GM18868 (cell line): ENCODE data around the gene NR3C2.
"Not testable (repeated sequence)": the region's sequence is repeated elsewhere in the genome, so short reads cannot be mapped to it uniquely, and the experiment has no call there.

ENCODE experiments used
- ATAC-seq: cut with Tn5 transposase; IDR thresholded peaks from one replicate; pipeline ENCODE4 v1.9.1; 2021; ENCODE audit warnings: mild to moderate bottlenecking, moderate library complexity; ENCODE audit not compliant: unreplicated experiment

NR3C2 gene

GRCh38 chr4:148323316-148323715 is 118.9 kb downstream of the NR3C2 start:
- ATAC-seq: not testable (repeated sequence)

DNA sequence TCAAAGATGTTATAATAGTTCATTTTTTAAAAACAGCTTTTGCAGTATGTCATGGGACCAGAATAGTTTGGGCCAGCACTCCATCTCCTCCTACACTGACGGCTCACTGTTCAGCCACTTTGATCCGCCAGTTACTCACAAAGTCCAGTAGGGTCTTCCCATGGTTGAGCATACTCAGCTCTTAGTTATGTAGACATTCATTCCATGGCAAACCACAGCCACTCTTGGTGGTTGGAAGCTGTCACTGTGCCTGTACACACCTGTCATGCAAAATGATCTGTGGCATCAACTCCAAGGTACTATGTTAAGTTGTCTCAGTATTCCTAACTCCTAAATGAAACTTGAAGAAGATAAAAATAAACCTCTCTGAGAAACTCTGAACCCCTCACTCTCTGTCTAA is 127.2 kb downstream of the NR3C2 start:
- no peak for ATAC-seq

GRCh38 chr4:148312956-148313490 is 129.2 kb downstream of the NR3C2 start:
- no peak for ATAC-seq

GRCh38 chr4:148311526-148311925 is 130.7 kb downstream of the NR3C2 start:
- no peak for ATAC-seq

DNA sequence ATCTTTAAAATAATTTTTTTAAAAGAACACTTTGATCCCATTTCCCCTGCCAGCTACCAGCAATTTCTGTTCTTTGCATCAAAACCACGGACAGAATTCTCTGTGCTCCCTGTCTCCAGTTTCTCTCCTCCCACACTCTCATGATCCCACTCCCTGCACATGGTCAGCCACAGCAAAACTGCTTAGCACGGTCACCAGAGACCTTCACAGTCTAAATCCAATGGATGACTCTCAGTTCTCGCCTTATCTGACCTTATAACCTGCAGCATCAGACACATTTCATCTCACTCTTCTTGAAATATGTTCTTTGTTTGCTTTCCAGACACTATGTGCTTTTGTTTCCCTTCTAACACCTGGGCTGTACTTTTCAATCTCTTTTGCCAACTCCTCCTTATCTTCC is 131.5 kb downstream of the NR3C2 start:
- no peak for ATAC-seq

DNA sequence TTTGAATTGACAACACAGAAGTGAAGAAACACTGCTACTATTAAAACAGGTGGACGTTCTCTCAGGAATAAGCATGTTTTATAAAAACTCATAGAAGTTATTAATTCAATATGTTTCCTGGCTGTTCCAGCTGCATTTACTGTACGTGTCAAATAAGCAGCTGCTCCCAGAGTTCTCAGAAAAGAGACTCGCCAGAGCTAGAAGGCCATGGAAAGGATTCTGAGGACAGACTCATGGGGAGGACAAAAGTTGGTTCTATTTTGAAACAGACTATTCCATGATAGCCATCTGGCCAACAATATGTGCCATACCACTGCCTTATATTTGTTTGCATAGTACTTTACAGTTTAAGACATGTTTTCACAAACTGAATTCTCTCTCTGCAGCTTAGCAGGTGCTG is 136.5 kb downstream of the NR3C2 start:
- ATAC-seq: no peak

DNA sequence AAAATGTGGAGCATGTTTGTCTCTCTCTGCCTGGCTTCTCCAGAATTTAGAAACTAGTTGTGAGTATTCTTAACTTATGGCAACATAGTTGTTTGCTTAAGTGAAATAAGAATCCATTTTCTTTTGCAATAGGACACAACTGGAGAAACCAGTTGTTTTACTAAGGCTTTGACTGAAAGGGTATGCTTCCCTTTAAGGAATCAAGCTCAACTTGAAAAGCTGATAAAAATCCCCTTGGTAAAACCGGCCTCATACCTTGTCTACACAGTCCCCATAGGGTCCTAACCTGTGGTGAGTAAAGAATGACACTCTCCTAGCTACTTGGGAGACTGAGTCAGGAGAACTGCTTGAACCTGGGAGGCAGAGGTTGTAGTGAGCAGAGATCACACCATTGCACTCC is 139.8 kb downstream of the NR3C2 start:
- ATAC-seq: no peak

- no peak for ATAC-seq
These were observed 141.3 kb downstream of the NR3C2 start for GRCh38 chr4:148300877-148301276.

DNA sequence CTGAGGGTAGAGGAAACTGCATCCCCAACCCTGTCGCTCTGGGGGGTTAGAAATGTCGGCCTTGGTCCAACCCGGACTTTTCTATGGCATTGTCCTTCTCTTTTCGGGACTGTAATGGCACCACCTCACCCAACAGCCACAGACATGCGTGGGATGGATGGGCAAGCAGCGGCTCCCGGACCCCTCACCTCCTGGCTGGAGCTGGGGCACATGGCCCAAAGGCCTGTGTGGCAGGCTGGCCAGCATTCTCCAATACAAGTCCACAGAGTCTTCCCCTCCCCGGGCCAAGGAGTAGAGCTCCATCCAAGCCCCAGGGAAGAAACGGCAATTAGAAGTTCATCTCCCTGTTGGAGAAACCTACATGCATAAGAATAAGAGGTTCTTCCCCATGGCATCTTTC is 142.9 kb downstream of the NR3C2 start:
- no peak for ATAC-seq

DNA sequence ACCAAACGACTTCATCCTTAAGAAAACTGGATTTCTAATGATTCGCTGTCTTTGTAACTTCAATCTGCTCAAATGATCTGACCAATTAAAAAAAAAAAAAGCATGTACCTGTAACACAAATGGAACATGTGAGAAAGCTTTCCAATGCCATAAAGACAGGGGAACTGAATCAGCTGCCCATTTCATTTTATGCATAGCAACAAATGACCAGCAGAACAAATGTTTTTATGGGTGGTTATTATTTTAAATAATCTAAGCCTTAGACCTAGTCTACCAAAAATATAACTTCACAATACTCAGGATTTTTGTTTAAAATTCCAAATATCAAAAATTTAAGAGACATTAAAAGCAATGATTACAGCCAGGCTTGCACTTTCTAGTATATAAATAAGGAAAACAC is 145.7 kb downstream of the NR3C2 start:
- no peak for ATAC-seq

GRCh38 chr4:148295642-148296041 is 146.6 kb downstream of the NR3C2 start:
- no peak for ATAC-seq

DNA sequence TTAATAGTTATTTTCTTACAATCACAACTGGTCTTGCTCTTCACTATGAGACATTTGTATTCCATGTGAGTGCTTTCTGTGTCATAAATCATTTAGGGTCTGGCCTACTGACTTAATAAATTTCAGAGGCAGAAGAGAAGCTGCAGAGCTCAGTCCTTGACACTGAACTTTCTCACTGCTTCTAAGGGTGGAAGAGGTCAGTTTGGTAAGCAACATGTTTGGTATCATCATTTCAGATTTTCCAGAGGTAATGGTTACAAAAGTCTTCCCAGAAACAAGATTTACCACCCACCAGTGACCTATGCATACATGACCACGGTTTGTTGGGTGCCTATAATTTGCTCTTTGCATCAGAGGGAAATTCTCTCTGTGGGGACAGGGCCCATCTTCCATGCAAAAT is 148.6 kb downstream of the NR3C2 start:
- ATAC-seq: no peak

DNA sequence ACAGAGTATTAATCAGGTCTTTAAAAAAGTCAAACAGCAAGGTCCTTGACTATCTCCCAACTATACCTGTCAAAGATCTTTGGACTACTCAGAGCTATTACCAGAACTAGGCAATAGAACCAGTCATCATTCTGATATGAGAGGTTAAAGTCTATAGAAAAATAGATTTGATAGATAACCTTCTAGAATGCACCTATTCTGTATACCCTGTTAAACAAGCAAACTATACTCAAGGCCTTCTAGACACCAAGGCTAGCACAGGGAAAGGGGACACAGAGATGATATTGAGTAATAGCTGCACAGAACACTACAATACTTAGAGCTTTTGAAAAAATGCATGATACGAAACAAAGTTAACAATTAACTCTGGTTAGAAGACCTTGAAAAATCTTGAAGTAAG is 149.5 kb downstream of the NR3C2 start:
- no peak for ATAC-seq

- ATAC-seq: no peak
These were observed 152.5 kb downstream of the NR3C2 start for GRCh38 chr4:148289740-148290139.

DNA sequence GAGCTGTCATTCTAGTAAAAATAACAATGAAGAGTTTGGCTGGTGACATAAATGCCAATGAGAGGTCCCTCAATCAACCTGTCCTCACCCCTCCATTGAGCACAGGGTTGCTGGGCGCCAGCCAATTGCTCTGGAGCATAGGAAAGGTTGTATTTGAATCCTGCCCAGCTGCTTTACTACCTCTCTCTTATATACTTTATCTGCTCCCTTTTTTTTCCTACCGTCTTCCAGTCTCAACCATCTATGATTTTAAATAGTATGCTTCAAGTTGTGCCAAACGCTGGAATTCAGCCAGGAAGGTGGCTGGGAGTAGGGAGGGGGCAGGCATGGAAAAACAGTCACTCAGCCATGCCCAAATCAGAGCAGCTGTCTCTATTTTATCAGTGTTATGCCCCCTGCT is 153.8 kb downstream of the NR3C2 start:
- ATAC-seq: no peak

- no peak for ATAC-seq
These were observed 155.1 kb downstream of the NR3C2 start for GRCh38 chr4:148287111-148287510.

GRCh38 chr4:148286012-148286411 is 156.2 kb downstream of the NR3C2 start:
- no peak for ATAC-seq

DNA sequence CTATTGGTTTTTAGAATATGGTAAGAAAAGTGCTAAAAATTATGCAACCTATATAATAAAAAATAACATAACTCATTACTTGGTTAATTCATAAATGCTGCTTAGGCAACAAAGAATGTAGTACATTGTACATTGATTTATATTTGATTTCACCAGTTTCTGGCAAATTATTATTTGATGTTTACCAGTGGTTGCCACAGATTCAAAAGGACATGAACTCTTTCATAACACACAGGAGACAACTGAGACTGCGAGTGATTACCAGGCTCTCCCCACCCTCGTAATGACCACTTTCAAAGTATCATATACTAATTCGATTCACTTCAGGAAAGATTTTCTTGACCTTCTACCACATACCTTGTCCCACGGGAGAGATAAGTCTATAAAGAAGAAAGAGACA is 158.5 kb downstream of the NR3C2 start:
- ATAC-seq: no peak

DNA sequence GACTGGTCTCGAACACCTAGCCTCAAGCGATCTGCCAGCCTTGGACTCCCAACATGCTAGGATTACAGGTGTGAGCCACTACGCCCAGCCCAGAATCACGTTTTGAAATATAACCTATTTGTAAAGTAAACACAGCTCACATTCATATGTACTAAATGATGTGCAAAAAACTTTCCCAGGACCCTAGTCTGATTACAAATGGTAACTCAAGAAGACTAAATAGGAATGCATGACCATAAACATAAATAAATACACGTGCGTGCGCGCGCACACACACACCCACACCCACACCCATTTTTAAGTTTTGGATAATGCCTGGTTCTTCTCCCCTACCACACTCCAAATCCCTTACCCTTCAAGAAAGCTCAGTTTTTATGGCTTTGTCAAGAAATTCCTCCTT is 163.9 kb downstream of the NR3C2 start:
- no peak for ATAC-seq

DNA sequence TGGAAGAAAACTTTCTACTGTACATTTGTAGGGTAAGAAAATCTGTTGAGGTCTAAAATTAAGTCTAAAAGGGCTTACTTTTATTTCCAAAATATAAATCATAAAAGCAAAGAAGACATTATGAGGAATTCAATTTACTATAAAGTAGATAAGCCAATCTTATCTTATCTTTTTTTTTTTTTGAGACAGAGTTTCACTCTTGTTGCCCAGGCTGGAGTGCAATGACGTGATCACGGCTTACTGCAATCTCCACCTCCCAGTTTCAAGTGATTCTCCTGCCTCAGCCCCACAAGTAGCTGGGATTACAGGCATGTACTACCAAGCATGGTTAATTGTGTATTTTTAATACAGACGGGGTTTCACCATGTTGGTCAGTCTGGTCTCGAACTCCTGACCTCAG is 166.9 kb downstream of the NR3C2 start:
- ATAC-seq: no peak

GRCh38 chr4:148273501-148273986 is 168.7 kb downstream of the NR3C2 start:
- ATAC-seq: no peak

- no peak for ATAC-seq
These were observed 171.0 kb downstream of the NR3C2 start for GRCh38 chr4:148271166-148271565.

GRCh38 chr4:148270630-148271029 is 171.6 kb downstream of the NR3C2 start:
- no peak for ATAC-seq

GRCh38 chr4:148268835-148269234 is 173.4 kb downstream of the NR3C2 start:
- no peak for ATAC-seq
